ENCODE data around the gene CLIC2.

Gene CLIC2

GRCh38 chrX:155237719-155238118 lies 96.7 kb downstream of the CLIC2 start:
- no peak overlapping the region for H3K27ac ChIP-seq
- TF ChIP-seq FOXP2 (optimal IDR thresholded peaks at IDR 0.05; ENCODE audit: control extremely low read depth, extremely low read length, insufficient read depth) (no peak), EZH2 (IDR thresholded peaks at IDR 0.05) (no peak), POLR2AphosphoS5 (IDR thresholded peaks at IDR 0.05; ENCODE audit: borderline replicate concordance, low read depth, low read length) (no peak)
- no peak overlapping the region for H3K9ac ChIP-seq (ENCODE audit: insufficient read length)
- peaks cover 38% of the 10 kb centered on the region for H3K36me3 ChIP-seq (ENCODE audit: insufficient read depth, low read length)
- no peaks in the 10 kb centered on the region for H3K9me3 ChIP-seq (ENCODE audit: low read depth, low read length)
- H3K4me3 ChIP-seq: no peak overlapping the region
- no peak for DNase-seq (ENCODE audit: low read depth, low spot score)

DNA sequence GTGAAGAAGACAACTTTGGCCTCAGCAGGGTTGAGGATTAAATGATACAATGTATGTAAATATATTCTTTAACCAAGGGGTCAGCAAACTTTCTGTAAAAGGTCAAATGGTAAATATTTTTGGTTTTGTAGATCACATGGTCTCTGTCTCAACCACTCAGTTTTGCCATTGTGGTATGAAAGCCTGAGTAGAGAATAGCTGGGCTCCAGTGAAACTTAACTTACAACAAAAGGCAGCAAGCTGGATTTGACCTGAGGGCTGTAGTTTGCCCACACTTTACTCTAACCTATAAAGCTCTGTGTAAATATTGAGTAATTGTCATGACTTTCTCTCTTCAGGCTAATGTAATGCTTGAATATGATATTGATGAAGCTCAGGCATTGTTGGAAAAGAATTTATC lies 98.5 kb downstream of the CLIC2 start:
- H3K36me3 ChIP-seq (ENCODE audit: insufficient read depth, low read length): peaks cover 46% of the 10 kb centered on the region
- no peak overlapping the region for H3K9ac ChIP-seq (ENCODE audit: insufficient read length)
- no peak overlapping the region for H3K4me3 ChIP-seq
- H3K9me3 ChIP-seq (ENCODE audit: low read depth, low read length): no peaks in the 10 kb centered on the region
- no peak overlapping the region for H3K27ac ChIP-seq
- no peak for DNase-seq (ENCODE audit: low read depth, low spot score)
- TF ChIP-seq POLR2AphosphoS5 (IDR thresholded peaks at IDR 0.05; ENCODE audit: borderline replicate concordance, low read depth, low read length) (no peak), EZH2 (IDR thresholded peaks at IDR 0.05) (no peak), FOXP2 (optimal IDR thresholded peaks at IDR 0.05; ENCODE audit: control extremely low read depth, extremely low read length, insufficient read depth) (no peak)

DNA sequence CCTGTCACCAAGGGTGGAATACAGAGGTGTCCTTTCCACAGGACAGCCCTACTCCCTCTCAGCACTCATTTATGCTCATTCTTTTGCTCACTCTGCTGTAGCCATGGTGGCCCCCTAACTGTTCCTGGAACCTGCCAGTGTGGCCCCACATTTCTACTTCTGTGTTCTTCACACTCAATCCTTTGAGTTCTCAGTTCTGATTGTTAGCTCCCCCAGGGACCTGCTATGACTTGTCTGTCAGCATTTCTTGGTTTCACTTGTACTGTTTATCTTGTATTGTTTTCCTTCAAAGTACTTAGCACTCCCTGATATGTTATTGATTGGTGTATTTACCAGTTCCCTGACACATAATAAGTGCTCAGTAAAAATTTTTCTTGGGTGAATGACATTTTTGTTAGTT lies 103.3 kb downstream of the CLIC2 start:
- TF ChIP-seq POLR2AphosphoS5 (IDR thresholded peaks at IDR 0.05; ENCODE audit: borderline replicate concordance, low read depth, low read length): no peak
- TF ChIP-seq FOXP2 (optimal IDR thresholded peaks at IDR 0.05; ENCODE audit: control extremely low read depth, extremely low read length, insufficient read depth): no peak
- no peak for TF ChIP-seq EZH2 (IDR thresholded peaks at IDR 0.05)
- Histone ChIP-seq H3K9ac (ENCODE audit: insufficient read length) (no peak overlapping the region), H3K36me3 (ENCODE audit: insufficient read depth, low read length) (peaks cover 51% of the 10 kb centered on the region), H3K27ac (no peak overlapping the region), H3K9me3 (ENCODE audit: low read depth, low read length) (no peaks in the 10 kb centered on the region), H3K4me3 (no peak overlapping the region)
- DNase-seq (ENCODE audit: low read depth, low spot score): no peak
